BJ (cell line): ENCODE data around the gene S100A1. TPM values are rescaled to one million over a fixed set of nuclear protein-coding genes. Genes with fewer than 3 reads are reported as not detected.

Experiments
- CTCF ChIA-PET: fragments of 350-600 bp; formaldehyde crosslinking; extraction: SDS; loops from one replicate; lab custom pipeline; 2021; ENCODE audit warnings: antibody characterized with exemption, inconsistent platforms; lab: Yijun Ruan, JAX
- POLR2A ChIA-PET: fragments of 300-600 bp; sonication (Branson Sonifier 250); formaldehyde crosslinking; extraction: SDS; loops from one replicate; lab custom pipeline; 2021; ENCODE audit warnings: antibody characterized with exemption; lab: Charles Lee
- DNase-seq: peaks from one replicate; pipeline ENCODE4 v3.0.0-alpha.2; 2011; ENCODE audit warnings: low read depth
- H3K27me3 ChIP-seq: 2 replicates; pipeline ENCODE4 v1.6.0; 2011; ENCODE audit warnings: low read length; ENCODE audit not compliant: control insufficient read depth, insufficient read depth
- H3K36me3 ChIP-seq: 2 replicates; pipeline ENCODE4 v1.5.1; 2011; ENCODE audit warnings: low read length; ENCODE audit not compliant: control insufficient read depth, insufficient read depth
- H3K4me3 ChIP-seq: 2 replicates; pipeline ENCODE4 v1.5.1; 2011; ENCODE audit warnings: low read depth, mild to moderate bottlenecking, control low read depth, low read length
- CTCF ChIP-seq: IDR thresholded peaks from 2 replicates; pipeline ENCODE4 v1.5.1; 2011; ENCODE audit warnings: low read depth, mild to moderate bottlenecking, control low read depth, inconsistent platforms, low read length, moderate library complexity; ENCODE audit not compliant: insufficient read depth
- polyA plus RNA-seq: library from polyadenylated mRNA; depleted of rRNA; stranded (reverse); fragments of >200 nt; gene quantifications from 2 replicates; pipeline ENCODE4 v1.2.3, GENCODE V29; 2011

The S100A1 gene
- polyA plus RNA-seq, 1 experiment, result 0.71 TPM

DNA sequence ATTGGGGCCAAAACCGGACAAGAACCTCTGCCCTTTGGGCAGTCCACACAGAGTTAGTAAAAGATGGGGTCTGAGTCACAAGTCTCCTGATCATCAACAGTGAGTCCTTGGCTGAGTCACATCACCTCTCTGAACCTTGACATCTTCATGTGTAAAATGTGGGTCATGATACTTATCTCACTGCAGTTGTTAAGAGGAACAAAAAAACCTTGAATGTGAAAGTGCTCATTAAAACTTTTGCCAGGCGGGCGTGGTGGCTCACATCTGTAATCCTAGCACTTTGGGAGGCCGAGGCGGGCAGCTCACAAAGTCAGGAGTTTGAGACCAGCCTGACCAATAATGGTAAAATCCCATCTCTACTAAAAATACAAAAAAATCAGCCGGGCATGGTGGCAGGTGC, 31.0 kb upstream of the S100A1 start:
- Histone ChIP-seq H3K4me3 (no peak overlapping the region), H3K36me3 (peaks cover 2% of the 10 kb centered on the region; the same call in 1 of the 2 replicates), H3K27me3 (no peaks in the 10 kb centered on the region)
- TF ChIP-seq CTCF, result no peak
- no peak for DNase-seq
- ChIA-PET POLR2A (no interaction called here), CTCF (interaction anchor here (1.2 to 3.3 kb wide), 2 partner anchors 13 to 30 kb away, joined by 3 to 14 read pairs; partner anchors contain the start of genes S100A1 and S100A13)

- Histone ChIP-seq H3K27me3 (no peaks in the 10 kb centered on the region), H3K36me3 (peaks cover 2% of the 10 kb centered on the region), H3K4me3 (no peak overlapping the region)
- TF ChIP-seq CTCF, result no peak
- DNase-seq, result no peak
- POLR2A ChIA-PET, result no interaction called here
- CTCF ChIA-PET, result interaction anchor here (0.9 to 3.3 kb wide), 5 partner anchors 15 to 29 kb away, joined by 3 to 14 read pairs (median 4); partner anchors contain the start of genes S100A1 and S100A13
Observed at GRCh38 chr1:153598309-153599172, 29.7 kb upstream of the S100A1 start.

DNA sequence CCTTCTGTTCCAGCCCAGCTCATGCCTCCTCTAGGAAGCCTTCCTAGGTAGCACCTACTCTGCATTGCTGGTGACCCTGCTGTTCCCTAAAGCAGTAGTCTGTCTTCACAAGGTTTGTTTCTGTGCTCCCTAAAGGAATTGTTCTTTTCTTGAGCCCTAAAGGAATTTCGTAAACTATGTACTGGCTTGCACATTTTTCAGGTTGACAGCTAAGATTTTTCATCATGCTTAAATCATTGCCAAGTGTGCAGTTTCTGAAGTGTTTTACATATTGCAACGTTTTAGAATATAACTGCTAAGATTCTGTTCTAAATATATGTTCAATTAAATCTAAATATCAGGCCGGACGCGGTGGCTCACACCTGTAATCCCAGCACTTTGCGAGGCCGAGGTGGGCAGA, 28.4 kb upstream of the S100A1 start:
- H3K4me3 ChIP-seq, result no peak overlapping the region
- no peak for DNase-seq
- ChIA-PET POLR2A (interaction anchor here (0.7 kb wide), 1 partner anchor 9 kb away, joined by 3 read pairs; no protein-coding TSS in a partner anchor), CTCF (interaction anchor here (1.1 to 3.3 kb wide), 4 partner anchors 15 to 34 kb away, joined by 3 to 14 read pairs (median 5); partner anchors contain the start of genes CHTOP, S100A1 and S100A13)
- no peak for TF ChIP-seq CTCF
- H3K36me3 ChIP-seq, result peaks cover 2% of the 10 kb centered on the region
- H3K27me3 ChIP-seq, result no peaks in the 10 kb centered on the region

DNA sequence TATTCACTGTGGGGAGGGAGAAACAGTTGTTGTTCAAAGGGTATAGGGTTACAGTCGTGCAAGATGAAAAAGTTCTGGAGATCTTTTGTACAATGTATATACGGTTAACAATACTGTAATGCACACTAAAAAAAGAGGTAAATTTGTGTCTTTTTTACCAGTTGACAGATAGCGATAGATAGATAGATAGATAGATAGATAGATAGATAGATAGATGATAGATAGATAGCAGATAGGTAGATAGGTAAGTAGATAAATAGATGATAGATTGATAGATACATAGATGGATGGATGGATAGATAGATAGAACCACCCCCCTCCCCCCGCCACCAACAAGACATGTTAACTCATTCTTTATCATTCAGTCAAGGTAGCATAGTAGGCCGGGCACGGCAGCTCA, 25.5 kb upstream of the S100A1 start:
- ChIA-PET CTCF (interaction anchor here (1.0 to 3.5 kb wide), 4 partner anchors 8 to 25 kb away, joined by 3 to 20 read pairs (median 4); partner anchors contain the start of genes S100A13, S100A14 and S100A16), POLR2A (no interaction called here)
- DNase-seq, result no peak
- Histone ChIP-seq H3K36me3 (peaks cover 18% of the 10 kb centered on the region), H3K4me3 (no peak overlapping the region), H3K27me3 (no peaks in the 10 kb centered on the region)
- no peak for TF ChIP-seq CTCF

GRCh38 chr1:153606194-153606593, 22.0 kb upstream of the S100A1 start:
- POLR2A ChIA-PET, result no interaction called here

More at GRCh38 chr1:153606194-153606593, 22.0 kb upstream of the S100A1 start:
- peaks cover 19% of the 10 kb centered on the region for H3K36me3 ChIP-seq
- H3K27me3 ChIP-seq, result no peaks in the 10 kb centered on the region
- no peak for DNase-seq
- H3K4me3 ChIP-seq, result no peak overlapping the region
- no peak for TF ChIP-seq CTCF
- CTCF ChIA-PET, result interaction anchor here (0.6 to 3.0 kb wide), 3 partner anchors 11 to 34 kb away, joined by 3 to 11 read pairs (median 10); partner anchors contain the start of gene S100A14
